Epithelial cell of proximal tubule (primary cell): ENCODE results near the gene EPAS1. TPM values are rescaled to one million over a fixed set of nuclear protein-coding genes. Genes with fewer than 3 reads are reported as not detected.

Experiments used
- DNase-seq: peaks from one replicate; pipeline ENCODE4 v3.0.0-alpha.2; 2011; ENCODE audit warnings: low read depth
- H3K4me3 ChIP-seq: 2 replicates; pipeline ENCODE4 v1.5.1; 2011; ENCODE audit warnings: low read depth, mild to moderate bottlenecking, low read length
- CTCF ChIP-seq: conservative IDR thresholded peaks from 2 replicates; pipeline ENCODE4 v1.5.1; 2012; ENCODE audit warnings: low read depth, mild to moderate bottlenecking, low read length
- total RNA-seq: library from RNA; depleted of rRNA; stranded (reverse); fragments of >200 nt; gene quantifications from 2 replicates; pipeline ENCODE4 v1.2.3, GENCODE V29; 2015

EPAS1 gene
- total RNA-seq, 1 donor from 2014 or later, result 33.8 TPM

- no peak for TF ChIP-seq CTCF
- H3K4me3 ChIP-seq, result no peak overlapping the region
- no peak for DNase-seq
These were observed 42.0 kb downstream of the EPAS1 start for GRCh38 chr2:46339200-46339599.

- DNase-seq, result no peak
- no peak overlapping the region for H3K4me3 ChIP-seq
- no peak for TF ChIP-seq CTCF
These were observed 42.7 kb downstream of the EPAS1 start for GRCh38 chr2:46339676-46340459.

- no peak for TF ChIP-seq CTCF
- no peak for DNase-seq
- H3K4me3 ChIP-seq, result no peak overlapping the region
These were observed 43.7 kb downstream of the EPAS1 start for GRCh38 chr2:46340740-46341420.

- DNase-seq, result no peak
- no peak for TF ChIP-seq CTCF
- H3K4me3 ChIP-seq, result no peak overlapping the region
These were observed 45.5 kb downstream of the EPAS1 start for GRCh38 chr2:46342566-46343315.

GRCh38 chr2:46344706-46345105 lies 47.5 kb downstream of the EPAS1 start:
- no peak for TF ChIP-seq CTCF
- H3K4me3 ChIP-seq, result no peak overlapping the region
- no peak for DNase-seq

- H3K4me3 ChIP-seq, result no peak overlapping the region
- DNase-seq, result no peak
- no peak for TF ChIP-seq CTCF
These were observed 48.6 kb downstream of the EPAS1 start for GRCh38 chr2:46345775-46346174.
